Measurements from ENCODE around the gene LYAR.

The LYAR gene

GRCh38 chr4:4289941-4290850 lies at the start of gene LYAR, which contains the start of gene ZBTB49:
Gene LYAR (minus strand): TSS chr4:4290154. CDS start chr4:4283742, 6,412 bp downstream.
Gene ZBTB49 (plus strand): TSS chr4:4290251. CDS start chr4:4299946, 9,695 bp downstream.
- peak; percentile 91 for DNase-seq

- no peak for DNase-seq
These were observed 49.6 kb upstream of the LYAR start for GRCh38 chr4:4339504-4340085.

- peak; percentile 54 for DNase-seq
These were observed 48.5 kb upstream of the LYAR start for GRCh38 chr4:4338210-4339001.

- DNase-seq: peak; percentile 77
These were observed 45.0 kb upstream of the LYAR start for GRCh38 chr4:4334798-4335520.

GRCh38 chr4:4333265-4333706 lies 43.3 kb upstream of the LYAR start:
- DNase-seq: no peak

- DNase-seq: no peak
These were observed 42.6 kb upstream of the LYAR start for GRCh38 chr4:4332529-4332928.

GRCh38 chr4:4330794-4331193 lies 40.8 kb upstream of the LYAR start:
- no peak for DNase-seq

- DNase-seq: no peak
These were observed 39.5 kb upstream of the LYAR start for GRCh38 chr4:4329496-4329895.

GRCh38 chr4:4328840-4329239 lies 38.9 kb upstream of the LYAR start:
- DNase-seq: no peak

GRCh38 chr4:4328206-4328605 lies 38.3 kb upstream of the LYAR start:
- DNase-seq: no peak

- DNase-seq: peak; percentile 24
These were observed 37.7 kb upstream of the LYAR start for GRCh38 chr4:4327652-4328121.

GRCh38 chr4:4326166-4326565 lies 36.2 kb upstream of the LYAR start:
- DNase-seq: no peak

- DNase-seq: no peak
These were observed 35.4 kb upstream of the LYAR start for GRCh38 chr4:4325321-4325720.

GRCh38 chr4:4323705-4324534 lies 34.0 kb upstream of the LYAR start:
- DNase-seq: no peak

GRCh38 chr4:4321951-4322688 lies 32.2 kb upstream of the LYAR start:
- no peak for DNase-seq

- DNase-seq: no peak
These were observed 31.2 kb upstream of the LYAR start for GRCh38 chr4:4320951-4321714.

- DNase-seq: no peak
These were observed 30.6 kb upstream of the LYAR start for GRCh38 chr4:4320528-4320927.

- DNase-seq: no peak
These were observed 27.7 kb upstream of the LYAR start for GRCh38 chr4:4317496-4318232.

GRCh38 chr4:4316150-4316495 lies 26.2 kb upstream of the LYAR start:
- DNase-seq: no peak

All from NCI-H146 (cell line).